Effector CD8-positive, alpha-beta T cell (primary cell): Measurements from ENCODE around the gene AMPH.

Source experiments
- DNase-seq: peaks from one replicate; lab custom pipeline; 2025; lab: John Stamatoyannopoulos, UW

AMPH gene

DNA sequence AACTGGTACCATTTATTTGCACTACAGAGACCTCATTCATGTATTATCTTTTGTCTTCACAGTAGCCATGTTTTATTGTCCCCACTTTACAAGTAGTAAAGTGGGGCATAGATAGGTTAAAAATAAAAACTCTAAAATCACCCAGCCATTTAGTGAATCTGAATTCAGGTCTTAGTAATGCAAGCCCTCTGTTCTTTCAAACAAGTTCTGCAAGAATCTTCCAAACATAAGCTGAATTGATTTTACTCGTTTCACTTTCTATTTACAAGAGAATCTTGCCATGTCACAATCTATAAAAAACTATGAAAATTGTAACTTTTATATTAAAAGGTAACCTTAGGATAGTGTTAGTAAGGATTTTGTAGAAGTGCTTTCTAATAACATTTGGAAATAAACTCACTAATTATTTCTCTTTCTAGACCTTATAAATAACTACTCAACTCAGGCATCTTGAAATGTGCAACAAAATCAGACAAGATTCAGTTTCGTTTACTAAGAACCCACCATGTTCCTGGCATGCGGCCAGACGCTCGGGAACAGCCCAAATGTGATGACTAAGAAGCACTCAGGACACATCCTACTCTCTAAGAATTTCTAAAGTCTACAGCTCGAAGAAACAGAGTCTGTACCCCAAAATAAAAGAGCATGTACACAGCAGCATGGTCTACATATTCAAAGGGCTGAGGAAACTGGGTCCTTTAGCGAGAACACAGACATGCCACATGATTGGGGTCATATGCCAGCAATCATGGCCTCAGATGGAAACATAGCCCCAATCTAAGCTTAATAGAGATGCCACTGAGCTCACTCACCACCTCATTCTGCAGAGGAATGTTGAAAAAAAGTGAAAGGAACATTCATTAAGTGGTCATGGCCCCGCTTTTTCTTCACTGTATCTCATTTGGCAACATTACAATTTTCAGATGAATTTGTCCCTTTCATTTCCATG is 167.6 kb downstream of the AMPH start:
- DNase-seq, result peak; percentile 26

GRCh38 chr7:38462819-38463218 is 168.4 kb downstream of the AMPH start:
- DNase-seq, result no peak

DNA sequence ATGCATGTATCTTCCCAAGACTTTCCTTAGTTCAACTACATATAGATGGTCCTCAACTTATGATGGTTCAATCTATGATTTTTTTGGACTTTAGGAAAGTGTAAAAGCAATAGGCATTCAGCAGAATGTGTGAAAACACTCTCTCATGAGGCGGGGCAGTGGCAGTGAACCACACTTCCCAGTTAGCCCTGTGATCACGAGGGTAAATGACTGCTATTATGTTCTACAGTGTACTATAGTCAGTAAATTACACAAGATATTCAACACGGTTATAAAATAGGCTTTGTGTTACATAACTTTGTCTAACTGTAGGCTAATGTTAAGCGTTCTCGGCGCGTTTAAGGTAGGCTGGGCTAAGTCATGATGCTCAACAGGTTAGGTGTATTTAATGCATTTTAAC is 169.3 kb downstream of the AMPH start:
- DNase-seq, result no peak

- no peak for DNase-seq
Observed at GRCh38 chr7:38453826-38454225, 177.3 kb downstream of the AMPH start.

GRCh38 chr7:38453168-38453567 is 178.0 kb downstream of the AMPH start:
- no peak for DNase-seq

GRCh38 chr7:38452681-38453108 is 178.5 kb downstream of the AMPH start:
- DNase-seq, result no peak

DNA sequence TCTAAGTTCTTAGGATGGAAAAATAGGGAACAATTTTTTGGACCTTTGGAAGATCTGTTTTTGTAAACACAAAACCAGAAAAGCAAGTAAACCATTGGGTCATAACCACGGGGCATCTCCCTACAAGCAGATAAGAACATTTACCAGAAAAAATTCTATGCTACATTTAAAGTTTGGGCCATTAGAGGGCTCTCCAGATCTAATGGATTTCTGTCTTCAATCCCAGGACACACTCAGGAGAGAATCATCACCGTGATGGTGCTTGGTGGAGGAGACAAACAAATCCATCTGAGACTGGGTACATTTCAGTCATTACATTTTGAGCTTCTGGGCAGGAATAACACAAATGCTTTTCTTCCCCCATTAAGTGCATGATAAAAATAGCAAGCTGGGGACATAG is 179.3 kb downstream of the AMPH start:
- DNase-seq, result no peak

GRCh38 chr7:38448584-38449234 is 182.5 kb downstream of the AMPH start:
- DNase-seq, result no peak

DNA sequence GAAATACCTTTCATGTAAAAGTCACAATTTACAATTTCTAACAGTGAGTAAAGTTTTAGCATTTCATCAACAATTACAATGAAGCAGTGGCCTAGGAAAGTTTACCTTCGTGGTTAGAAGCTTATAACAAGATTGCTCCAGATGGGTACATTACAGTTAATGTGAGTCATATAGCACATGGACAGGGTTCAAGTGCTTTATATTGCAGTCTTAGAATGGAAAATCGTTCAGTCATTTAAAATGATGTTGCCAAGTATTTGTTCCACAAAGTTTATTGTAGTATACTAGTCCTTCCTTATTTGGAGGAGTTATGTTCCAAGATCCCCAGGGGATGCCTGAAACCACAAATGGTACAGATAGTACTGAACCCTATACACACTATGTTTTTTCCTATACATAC is 183.1 kb downstream of the AMPH start:
- DNase-seq, result no peak

GRCh38 chr7:38438970-38439369 is 192.2 kb downstream of the AMPH start:
- DNase-seq, result no peak

- DNase-seq, result no peak
Observed at GRCh38 chr7:38432671-38433070, 198.5 kb downstream of the AMPH start.

DNA sequence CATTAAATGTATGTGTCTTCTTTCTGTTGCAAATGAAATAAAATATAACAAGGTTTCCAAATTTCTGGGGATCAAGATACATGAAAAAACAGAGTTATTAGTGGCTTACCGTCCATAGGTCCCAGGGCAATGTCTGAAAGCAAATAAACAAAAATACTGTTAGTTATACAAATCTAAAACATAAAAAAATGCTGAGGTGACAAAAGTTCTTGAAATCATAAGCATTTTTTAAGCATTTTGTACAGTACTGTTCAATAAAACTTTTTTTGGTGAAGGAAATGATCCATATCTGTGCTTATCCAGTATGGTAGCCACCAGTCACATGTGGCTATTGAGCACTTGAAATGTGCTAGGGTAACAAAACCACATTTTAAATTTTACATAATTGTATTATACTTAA is 199.1 kb downstream of the AMPH start:
- no peak for DNase-seq

DNA sequence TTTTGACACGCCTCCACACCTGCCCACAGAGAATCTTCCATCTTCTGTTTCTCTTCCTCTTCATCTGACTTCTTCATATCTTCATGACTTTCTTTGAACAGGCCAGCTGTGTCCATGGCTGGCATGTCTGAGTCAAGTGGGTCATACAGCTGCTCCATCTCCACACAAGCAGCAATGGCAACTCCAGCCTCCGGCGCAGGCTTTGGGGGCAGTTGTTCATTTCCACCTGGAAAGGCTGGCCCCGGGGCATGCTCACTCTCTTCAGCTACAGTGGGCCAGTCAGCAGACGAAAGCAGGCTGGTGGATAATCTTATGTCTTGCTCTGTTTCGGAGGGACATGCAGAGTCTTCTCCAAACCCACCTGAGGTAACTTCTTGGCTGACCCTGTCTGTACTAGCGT is 202.1 kb downstream of the AMPH start:
- DNase-seq, result no peak

- DNase-seq, result no peak
Observed at GRCh38 chr7:38428041-38428440, 203.1 kb downstream of the AMPH start.

DNA sequence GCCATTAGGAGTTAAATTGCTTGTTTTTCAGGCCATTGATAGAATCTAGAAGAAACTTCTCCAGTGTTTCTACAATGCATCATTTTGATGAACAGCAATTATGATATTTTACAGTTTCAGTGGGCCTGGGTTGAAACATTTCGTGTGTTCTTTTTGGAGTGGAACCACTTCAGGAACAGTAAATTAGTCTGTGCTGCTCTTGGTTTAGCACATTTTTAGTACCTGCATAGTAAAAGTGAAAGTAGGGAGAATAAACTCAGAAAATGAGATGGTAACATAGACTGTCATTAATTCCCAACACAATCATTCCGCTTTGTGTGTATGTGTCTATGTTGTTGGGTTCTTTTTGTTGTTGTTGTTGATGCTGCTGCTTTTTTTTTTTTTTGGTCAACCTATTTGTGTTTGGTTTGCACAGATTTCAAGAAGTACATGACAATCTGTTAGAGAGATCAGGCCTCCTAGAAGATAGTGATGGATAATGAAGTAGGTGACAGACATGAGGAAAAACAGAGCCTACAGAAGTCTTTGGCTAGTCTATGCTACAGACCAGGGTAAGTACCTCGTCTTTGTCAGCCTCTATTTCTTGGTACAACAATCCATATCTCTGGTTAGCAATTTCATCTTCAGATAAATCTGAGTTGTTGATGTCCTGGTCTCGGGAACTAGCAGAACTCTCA is 203.8 kb downstream of the AMPH start:
- no peak for DNase-seq

DNA sequence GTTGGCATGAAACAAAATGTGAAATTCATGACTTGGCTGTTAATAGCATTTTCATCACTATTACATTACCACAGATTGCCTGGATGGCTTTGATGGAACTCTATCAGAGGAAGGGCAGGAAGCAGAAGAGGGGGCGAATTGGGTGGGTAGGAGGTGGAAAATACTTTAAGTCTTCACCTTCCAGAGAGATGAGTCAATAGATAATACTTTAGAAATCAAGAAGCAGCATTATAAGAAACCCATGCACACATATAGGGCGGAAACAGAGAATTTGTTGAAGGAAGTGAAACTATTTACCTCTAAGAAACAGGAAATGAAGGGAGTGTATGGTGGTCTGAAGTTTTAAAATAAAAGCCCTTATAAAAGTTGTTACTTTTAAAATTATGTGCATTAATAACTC is 205.7 kb downstream of the AMPH start:
- no peak for DNase-seq

- no peak for DNase-seq
Observed at GRCh38 chr7:38424750-38425463, 206.3 kb downstream of the AMPH start.

- no peak for DNase-seq
Observed at GRCh38 chr7:38413784-38414183, 217.4 kb downstream of the AMPH start.

GRCh38 chr7:38411404-38411803 is 219.8 kb downstream of the AMPH start:
- DNase-seq, result no peak

- DNase-seq, result no peak
Observed at GRCh38 chr7:38410056-38410455, 221.1 kb downstream of the AMPH start.

DNA sequence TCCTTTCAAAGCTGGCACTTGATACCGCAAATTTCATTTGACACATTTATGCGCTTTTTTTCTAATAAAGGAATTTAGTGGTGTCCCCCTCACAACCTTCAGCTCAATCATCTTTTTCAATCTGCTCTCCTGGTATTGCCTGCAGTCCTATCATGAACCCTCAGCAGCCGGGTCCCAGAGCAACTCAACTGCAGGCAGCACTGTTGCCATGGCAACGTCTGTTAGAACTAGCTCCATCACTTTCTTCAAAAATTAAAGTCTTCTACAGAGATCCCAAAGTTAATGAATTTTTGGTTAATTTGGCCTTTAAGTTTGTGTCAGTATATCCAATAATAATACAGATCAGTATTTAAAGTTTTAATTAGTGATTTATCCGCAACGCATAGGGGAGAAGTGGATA is 221.6 kb downstream of the AMPH start:
- DNase-seq, result no peak

GRCh38 chr7:38398725-38399321 is 232.3 kb downstream of the AMPH start:
- DNase-seq, result peak; percentile 35
